Left ventricle myocardium inferior (tissue), 1 donor: Measurements from ENCODE around the gene ASPG. TPM values are rescaled to one million over a fixed set of nuclear protein-coding genes. Genes with fewer than 3 reads are reported as not detected.

Experiments used
- DNase-seq: peaks from one replicate; pipeline ENCODE4 v3.0.0-alpha.2; 2020
- H3K27ac ChIP-seq: fragments of 200-600 bp; replicated peaks from 2 replicates; pipeline ENCODE4 v1.8.0; 2021
- H3K27me3 ChIP-seq: fragments of 200-600 bp; 2 replicates; pipeline ENCODE4 v1.8.0; 2021; ENCODE audit warnings: low read depth
- H3K36me3 ChIP-seq: fragments of 200-600 bp; 2 replicates; pipeline ENCODE4 v1.8.0; 2021
- H3K4me1 ChIP-seq: fragments of 200-600 bp; 2 replicates; pipeline ENCODE4 v1.8.0; 2021
- H3K4me3 ChIP-seq: fragments of 200-600 bp; 2 replicates; pipeline ENCODE4 v1.8.0; 2021; ENCODE audit warnings: mild to moderate bottlenecking, moderate library complexity
- H3K9me3 ChIP-seq: fragments of 200-600 bp; replicated peaks from 2 replicates; pipeline ENCODE4 v1.8.0; 2021
- intact Hi-C: fragments of 100-400 bp; cut with micrococcal nuclease; formaldehyde crosslinking; loops from one replicate; pipeline ENCODE4 v1.11.0; 2022
- total RNA-seq: library from RNA; stranded (reverse); fragmentation: NEBNext Ultra II Directional; extraction: Animal tissue kit (Norgen Biotek cat#: 25700); gene quantifications from one replicate; pipeline ENCODE4 v1.2.1, GENCODE V29; 2021
- TF ChIP-seq, protein P1 (sequence below): fragments of 200-600 bp; IDR thresholded peaks from 2 replicates; pipeline ENCODE4 v1.8.0; 2021; ENCODE audit warnings: antibody characterized with exemption, mild to moderate bottlenecking, borderline replicate concordance
- donor health status: DM: no; HTN: yes; CAD: no; lungs with severe emphysema.

The ASPG gene
- total RNA-seq, 1 donor from 2014 or later: 27.1 TPM

DNA sequence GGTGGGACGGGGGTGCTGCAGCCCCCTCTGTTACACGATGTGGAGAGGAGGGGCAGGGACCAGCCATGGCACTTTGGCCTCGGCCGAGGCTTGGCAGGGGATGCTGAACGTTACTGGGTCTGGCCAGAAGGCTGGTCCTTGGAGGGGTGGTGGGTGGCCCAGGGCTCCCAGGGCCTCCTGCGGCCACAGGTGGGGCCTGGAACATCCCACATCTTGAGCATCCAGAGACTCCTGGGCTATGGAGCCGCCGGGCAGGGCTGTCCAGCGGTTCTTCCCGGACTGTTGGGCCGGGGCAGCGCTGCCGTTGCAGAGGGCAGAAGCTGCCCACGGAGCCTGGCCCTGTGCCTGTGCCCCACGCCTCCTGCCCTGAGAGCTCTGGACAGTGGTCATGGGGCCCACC is 68.7 kb downstream of the ASPG start:
- TF ChIP-seq, protein P1, sequence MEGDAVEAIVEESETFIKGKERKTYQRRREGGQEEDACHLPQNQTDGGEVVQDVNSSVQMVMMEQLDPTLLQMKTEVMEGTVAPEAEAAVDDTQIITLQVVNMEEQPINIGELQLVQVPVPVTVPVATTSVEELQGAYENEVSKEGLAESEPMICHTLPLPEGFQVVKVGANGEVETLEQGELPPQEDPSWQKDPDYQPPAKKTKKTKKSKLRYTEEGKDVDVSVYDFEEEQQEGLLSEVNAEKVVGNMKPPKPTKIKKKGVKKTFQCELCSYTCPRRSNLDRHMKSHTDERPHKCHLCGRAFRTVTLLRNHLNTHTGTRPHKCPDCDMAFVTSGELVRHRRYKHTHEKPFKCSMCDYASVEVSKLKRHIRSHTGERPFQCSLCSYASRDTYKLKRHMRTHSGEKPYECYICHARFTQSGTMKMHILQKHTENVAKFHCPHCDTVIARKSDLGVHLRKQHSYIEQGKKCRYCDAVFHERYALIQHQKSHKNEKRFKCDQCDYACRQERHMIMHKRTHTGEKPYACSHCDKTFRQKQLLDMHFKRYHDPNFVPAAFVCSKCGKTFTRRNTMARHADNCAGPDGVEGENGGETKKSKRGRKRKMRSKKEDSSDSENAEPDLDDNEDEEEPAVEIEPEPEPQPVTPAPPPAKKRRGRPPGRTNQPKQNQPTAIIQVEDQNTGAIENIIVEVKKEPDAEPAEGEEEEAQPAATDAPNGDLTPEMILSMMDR: no peak
- Histone ChIP-seq H3K9me3 (no peaks in the 10 kb centered on the region), H3K4me1 (peaks cover 60% of the 10 kb centered on the region), H3K27ac (no peak overlapping the region), H3K27me3 (no peaks in the 10 kb centered on the region), H3K36me3 (no peaks in the 10 kb centered on the region), H3K4me3 (no peak overlapping the region)
- no peak for DNase-seq
- intact Hi-C loops: no loop called here

DNA sequence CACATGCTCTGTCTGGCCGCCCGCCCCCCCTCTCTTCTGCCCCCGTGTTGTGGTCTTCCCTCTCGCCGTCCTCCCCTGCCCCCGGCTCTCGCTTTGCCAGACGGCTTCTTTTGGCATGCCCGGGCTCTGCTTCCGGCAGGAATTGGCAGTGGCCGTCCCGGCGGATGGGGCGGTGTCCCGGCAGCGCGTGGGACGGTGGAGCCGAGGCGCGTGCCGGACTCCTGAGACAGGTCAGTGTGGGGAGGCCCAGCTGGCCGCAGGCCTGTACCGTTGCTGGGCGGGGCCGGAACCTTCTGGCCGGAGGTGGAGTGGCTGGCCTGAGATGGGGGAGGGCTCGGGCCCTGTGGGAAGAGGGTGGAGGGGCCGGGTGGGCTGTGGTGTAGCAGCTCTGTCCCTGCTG is 70.0 kb downstream of the ASPG start:
- intact Hi-C loops: no loop called here
- peak; percentile 41 for DNase-seq
- H3K27ac ChIP-seq: no peak overlapping the region
- H3K27me3 ChIP-seq: no peaks in the 10 kb centered on the region
- no peak overlapping the region for H3K4me3 ChIP-seq
- no peaks in the 10 kb centered on the region for H3K9me3 ChIP-seq
- TF ChIP-seq, protein P1: no peak
- H3K36me3 ChIP-seq: no peaks in the 10 kb centered on the region
- peaks cover 50% of the 10 kb centered on the region for H3K4me1 ChIP-seq

DNA sequence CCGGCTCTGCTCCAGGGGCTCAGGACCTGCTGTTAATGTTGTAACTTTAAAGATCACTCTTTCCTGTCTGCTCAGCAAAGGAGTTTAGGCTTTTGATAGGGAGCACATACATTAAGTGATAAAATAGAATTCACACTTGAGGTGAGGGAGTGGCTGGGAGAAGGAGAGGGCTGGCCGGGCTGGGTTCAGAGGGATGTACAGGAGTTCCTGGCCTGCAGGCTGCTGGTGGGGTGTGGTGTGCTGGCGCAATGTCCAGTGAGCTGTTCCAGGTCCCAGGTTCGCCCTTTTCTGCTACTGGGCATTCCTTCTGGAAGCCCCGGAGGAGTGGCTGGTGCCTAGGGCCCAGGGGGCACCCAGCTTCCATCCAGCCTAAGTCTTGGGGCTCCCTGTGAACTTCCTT is 70.6 kb downstream of the ASPG start:
- Histone ChIP-seq H3K27me3 (no peaks in the 10 kb centered on the region), H3K27ac (no peak overlapping the region), H3K36me3 (no peaks in the 10 kb centered on the region), H3K9me3 (no peaks in the 10 kb centered on the region), H3K4me3 (no peak overlapping the region), H3K4me1 (peaks cover 44% of the 10 kb centered on the region)
- TF ChIP-seq, protein P1: no peak
- intact Hi-C loops: no loop called here
- DNase-seq: no peak

- Histone ChIP-seq H3K4me1 (peaks cover 39% of the 10 kb centered on the region), H3K9me3 (no peaks in the 10 kb centered on the region), H3K27me3 (no peaks in the 10 kb centered on the region), H3K36me3 (no peaks in the 10 kb centered on the region), H3K27ac (no peak overlapping the region), H3K4me3 (no peak overlapping the region)
- DNase-seq: no peak
- intact Hi-C loops: no loop called here
- TF ChIP-seq, protein P1: no peak
Measured at GRCh38 chr14:104157016-104157928, 71.8 kb downstream of the ASPG start.

DNA sequence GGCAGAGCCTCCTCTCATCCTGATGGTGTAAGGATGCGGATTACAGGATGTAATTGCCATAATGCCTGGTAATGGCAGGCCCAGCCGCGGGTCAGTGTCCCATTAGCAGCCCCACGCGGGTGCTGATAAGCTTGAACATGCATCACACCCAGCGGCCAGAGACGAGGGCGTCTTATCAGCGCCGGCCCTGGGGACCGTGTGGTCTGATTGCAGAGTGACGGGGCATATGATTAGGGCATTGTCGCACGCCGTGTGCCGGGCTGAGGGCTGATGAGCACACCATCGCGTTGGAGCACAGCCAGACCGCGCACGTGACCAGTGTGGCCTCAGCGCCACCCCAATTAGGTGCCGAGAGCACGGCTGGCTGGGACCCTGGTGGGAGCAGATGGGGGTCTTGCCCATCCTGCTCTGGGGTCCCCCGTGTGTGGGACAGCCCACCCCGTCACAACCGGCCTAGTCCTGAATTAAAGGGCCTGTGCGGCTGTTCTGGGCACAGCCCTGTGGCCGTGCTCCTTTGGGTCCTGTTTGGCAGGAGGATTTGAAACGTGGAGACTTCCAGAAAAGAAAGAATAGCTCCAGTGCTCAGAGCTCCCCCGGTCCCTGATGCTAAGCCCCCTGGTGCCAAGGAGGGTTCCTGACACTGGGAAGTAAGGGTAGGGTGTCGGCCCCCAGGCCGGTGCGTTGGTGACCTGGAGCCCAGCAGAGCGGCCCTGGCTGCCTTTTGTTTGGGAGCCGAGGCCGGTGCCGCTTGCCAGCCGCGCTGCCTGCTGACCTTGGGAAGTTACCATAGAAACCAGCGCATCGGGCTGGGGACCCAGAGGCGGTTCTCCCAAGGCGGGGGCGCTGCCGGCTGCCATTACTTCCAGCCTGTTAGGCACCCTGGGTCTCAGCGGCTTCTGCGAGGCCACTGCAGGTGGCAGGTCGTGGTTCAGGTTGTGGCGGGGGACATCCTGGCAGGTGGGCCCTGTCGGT is 73.6 kb downstream of the ASPG start:
- Histone ChIP-seq H3K27me3 (no peaks in the 10 kb centered on the region), H3K36me3 (no peaks in the 10 kb centered on the region), H3K4me3 (no peak overlapping the region), H3K4me1 (peaks cover 39% of the 10 kb centered on the region), H3K9me3 (no peaks in the 10 kb centered on the region), H3K27ac (peak overlapping the region; percentile 61)
- TF ChIP-seq, protein P1: no peak
- DNase-seq: peak; percentile 73
- intact Hi-C loops: no loop called here
